ENCODE results near the gene PARD3B.

PARD3B gene

DNA sequence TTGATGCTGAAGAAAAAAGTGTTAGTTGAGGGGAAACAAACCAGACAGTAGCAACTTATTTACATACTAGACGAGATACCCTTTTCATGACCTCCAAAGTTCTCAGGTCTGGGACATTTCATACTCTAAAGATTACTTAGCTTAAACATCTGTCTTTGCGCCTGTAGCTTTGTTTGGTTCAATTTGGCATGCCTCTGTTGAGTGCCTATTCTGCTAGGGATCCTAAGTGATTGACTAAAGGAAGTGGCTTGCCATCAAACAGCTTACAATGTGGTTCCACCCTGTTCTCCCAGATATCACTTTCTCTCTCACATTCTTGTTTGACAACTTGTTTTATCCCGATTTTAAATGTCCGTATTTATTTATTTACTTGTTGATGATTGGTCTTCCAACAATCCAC is 488.8 kb downstream of the PARD3B start:
- TF ChIP-seq JUND (IDR thresholded peaks at IDR 0.05; ENCODE audit: low read depth) = no peak
- no peak for DNase-seq (ENCODE audit: low read depth in 1 of 2, low spot score in 1 of 2)
- in situ Hi-C loops (cut with HindIII; ENCODE audit: low pct_unique_long_range_greater_than_20kb, low sequenced_read_pairs) = no loop called here

DNA sequence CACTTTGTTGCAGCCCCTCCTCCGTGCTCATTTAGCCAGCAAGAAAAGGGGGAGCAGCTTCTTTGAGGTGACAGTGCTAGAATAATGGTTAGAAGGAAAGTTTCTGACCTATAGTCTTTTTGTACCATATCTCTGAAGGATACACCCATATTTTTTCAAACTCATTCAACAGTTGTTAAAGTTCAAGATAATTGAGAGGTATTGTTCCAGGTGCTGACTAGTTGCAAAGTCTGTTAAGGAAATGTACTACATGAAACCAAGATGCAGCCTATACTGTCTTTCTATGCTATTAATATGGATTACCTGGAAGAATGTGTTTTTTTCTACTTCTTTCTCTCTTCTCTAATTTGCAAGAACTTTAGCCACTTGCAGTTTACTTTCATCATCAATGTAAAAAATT is 495.0 kb downstream of the PARD3B start:
- DNase-seq (ENCODE audit: low read depth in 1 of 2, low spot score in 1 of 2) = no peak
- in situ Hi-C loops (cut with HindIII; ENCODE audit: low pct_unique_long_range_greater_than_20kb, low sequenced_read_pairs) = no loop called here
- TF ChIP-seq JUND (IDR thresholded peaks at IDR 0.05; ENCODE audit: low read depth) = no peak

DNA sequence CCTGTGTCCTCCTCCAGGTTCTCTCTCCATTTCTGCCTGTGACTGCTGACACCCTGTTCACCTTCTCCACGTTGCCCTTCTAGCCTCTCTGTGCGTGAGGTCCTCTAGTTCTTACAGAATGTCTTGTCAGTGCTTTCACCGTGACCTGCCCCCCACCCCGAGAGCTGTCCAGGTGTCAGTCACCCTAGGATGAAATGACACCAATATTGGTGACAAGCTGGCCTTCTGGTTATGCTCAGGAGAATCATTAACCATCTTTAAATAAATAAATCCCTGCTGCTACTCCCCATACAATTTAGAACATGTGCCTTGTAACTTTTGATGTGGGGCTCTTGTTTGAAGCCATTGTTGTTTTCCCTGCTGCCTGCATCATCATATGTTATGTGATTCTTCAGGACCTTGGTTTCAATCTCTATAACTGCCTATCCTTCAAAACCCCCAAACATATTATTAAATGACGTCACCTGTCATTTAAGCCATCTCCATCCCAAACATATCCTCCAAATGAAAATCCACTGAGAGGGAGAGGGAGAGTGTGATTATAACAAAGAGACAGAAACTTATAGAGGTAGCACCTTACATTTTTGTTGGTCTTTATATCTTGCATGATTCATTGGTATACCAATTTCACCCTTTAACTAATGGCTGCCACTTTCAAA is 496.3 kb downstream of the PARD3B start:
- no peak for DNase-seq (ENCODE audit: low read depth in 1 of 2, low spot score in 1 of 2)
- no peak for TF ChIP-seq JUND (IDR thresholded peaks at IDR 0.05; ENCODE audit: low read depth)
- in situ Hi-C loops (cut with HindIII; ENCODE audit: low pct_unique_long_range_greater_than_20kb, low sequenced_read_pairs) = no loop called here

DNA sequence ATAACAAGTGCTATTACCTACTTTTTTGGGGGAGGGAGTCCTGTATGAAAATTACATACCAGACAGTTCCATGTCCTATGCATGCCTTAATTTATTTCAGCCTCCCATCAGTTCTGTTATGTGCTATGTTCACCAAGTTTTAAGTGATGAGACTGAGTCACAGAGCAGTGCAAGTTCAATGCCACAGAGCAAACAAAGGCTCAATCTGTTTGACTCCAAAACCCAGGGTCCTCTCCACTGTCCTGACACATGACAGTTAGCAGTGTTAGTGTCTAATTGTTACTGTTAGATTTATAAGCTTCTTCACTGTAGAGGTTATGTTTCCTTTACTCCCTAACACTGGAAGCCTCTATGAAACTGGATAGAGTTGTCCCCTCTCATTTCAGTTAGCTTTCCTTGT is 498.0 kb downstream of the PARD3B start:
- TF ChIP-seq JUND (IDR thresholded peaks at IDR 0.05; ENCODE audit: low read depth) = no peak
- in situ Hi-C loops (cut with HindIII; ENCODE audit: low pct_unique_long_range_greater_than_20kb, low sequenced_read_pairs) = no loop called here
- no peak for DNase-seq (ENCODE audit: low read depth in 1 of 2, low spot score in 1 of 2)

DNA sequence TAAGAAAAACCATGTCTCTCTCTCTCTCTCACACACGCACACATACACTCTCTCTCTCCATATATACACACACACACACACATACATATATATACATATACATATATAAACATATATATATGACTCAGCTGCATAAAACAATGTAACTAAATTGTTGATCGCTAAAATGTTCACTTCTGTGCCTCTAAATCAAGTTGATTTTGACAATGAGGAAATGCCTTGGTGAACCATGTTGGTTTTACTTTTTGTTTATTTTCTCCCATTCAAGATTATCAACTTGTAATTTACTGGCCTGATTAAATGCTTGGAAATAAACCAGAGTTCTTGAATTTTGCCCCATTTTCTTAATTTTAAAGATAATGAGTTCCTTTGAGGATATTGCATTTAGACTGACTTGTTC is 500.4 kb downstream of the PARD3B start:
- in situ Hi-C loops (cut with HindIII; ENCODE audit: low pct_unique_long_range_greater_than_20kb, low sequenced_read_pairs) = no loop called here
- DNase-seq (ENCODE audit: low read depth in 1 of 2, low spot score in 1 of 2) = no peak
- no peak for TF ChIP-seq JUND (IDR thresholded peaks at IDR 0.05; ENCODE audit: low read depth)

DNA sequence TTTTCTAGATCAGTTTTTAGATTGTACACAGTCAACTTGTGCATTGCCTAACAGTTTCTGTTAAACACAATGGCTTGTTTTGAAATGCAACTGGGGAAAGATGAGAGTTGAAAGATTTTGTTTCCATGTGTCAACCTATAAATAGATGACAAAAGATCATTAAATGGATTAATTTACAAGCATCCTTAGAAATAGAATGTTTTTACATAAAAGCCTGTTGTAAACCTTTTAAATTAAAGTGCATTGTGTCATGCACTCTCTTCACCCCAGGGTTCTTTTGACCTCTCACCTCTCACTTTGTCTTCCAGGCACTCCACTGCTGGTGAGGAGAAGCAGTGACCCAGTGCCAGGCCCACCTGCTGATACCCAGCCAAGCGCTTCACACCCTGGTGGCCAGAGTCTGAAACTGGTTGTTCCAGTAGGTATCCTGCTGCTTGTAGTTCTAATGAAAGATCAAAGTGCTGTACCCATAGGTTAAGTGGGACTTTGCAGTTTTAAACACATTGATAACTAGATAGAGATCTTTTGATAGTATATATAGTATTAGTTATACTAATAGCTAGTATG is 502.1 kb downstream of the PARD3B start:
- in situ Hi-C loops (cut with HindIII; ENCODE audit: low pct_unique_long_range_greater_than_20kb, low sequenced_read_pairs) = no loop called here
- no peak for TF ChIP-seq JUND (IDR thresholded peaks at IDR 0.05; ENCODE audit: low read depth)
- DNase-seq (ENCODE audit: low read depth in 1 of 2, low spot score in 1 of 2) = no peak

DNA sequence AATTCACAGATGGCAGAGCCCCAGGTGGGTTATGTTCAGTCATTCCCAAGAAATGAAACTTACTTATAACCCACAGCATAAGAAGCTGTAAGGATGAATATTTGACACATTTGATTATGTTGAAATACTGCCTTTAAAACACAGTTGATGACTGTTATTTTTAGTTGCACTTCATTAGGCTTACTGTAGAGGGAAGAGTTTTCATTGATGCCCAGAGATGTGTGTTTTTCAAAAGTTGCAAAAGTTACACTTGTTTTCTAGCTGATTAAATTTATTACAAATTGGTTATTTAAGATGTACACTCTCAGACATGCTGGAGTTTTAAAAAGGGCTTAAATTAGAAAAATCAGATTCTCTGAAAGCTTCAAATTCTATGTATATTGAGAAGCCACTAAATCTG is 506.1 kb downstream of the PARD3B start:
- in situ Hi-C loops (cut with HindIII; ENCODE audit: low pct_unique_long_range_greater_than_20kb, low sequenced_read_pairs) = no loop called here
- TF ChIP-seq JUND (IDR thresholded peaks at IDR 0.05; ENCODE audit: low read depth) = no peak
- no peak for DNase-seq (ENCODE audit: low read depth in 1 of 2, low spot score in 1 of 2)

DNA sequence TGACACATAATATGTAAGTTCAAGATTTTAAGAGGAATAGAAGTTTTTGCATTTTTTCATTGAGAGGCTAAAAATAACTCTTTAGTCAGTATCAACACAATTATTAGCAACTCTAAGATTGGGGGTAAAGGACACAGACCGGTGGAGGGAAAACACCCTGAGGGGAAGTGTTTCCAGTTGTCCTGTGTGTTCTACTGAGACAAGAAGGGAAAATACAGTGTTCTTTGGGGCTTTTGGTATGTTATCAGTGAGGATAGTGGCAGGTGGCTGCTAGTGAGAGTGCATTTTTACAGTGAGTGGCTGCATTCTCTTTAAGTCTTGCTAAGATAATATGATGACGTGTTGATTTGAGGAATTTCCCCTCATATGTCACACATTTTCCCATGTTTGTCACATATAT is 507.5 kb downstream of the PARD3B start:
- in situ Hi-C loops (cut with HindIII; ENCODE audit: low pct_unique_long_range_greater_than_20kb, low sequenced_read_pairs) = no loop called here
- TF ChIP-seq JUND (IDR thresholded peaks at IDR 0.05; ENCODE audit: low read depth) = no peak
- DNase-seq (ENCODE audit: low read depth in 1 of 2, low spot score in 1 of 2) = no peak

DNA sequence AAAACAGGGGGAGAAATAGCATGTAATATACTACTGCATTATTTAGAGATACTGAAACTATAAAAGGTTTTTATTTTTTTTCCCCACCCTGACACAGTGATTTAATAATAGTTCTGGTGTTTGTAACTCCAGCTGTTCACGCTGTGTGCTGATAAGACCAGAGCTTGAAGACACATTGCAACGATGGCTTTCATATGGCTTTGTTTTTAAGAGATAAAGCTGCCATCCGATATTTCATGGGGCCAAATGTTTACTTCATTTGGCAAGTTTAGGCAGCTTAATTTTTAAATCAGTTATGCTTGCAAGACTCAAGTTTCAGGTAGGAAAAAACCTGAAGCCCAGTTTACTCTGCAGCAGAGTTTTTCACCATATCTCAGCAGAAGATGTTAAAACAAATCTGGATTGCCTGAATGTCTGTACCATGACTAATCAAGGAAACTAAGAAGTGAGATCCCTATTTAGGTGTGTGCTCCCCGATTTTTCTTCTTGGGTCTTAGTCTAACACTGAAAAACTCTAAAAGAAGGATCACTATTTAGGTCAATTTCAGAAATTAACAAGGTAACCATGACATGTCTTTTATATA is 508.6 kb downstream of the PARD3B start:
- TF ChIP-seq JUND (IDR thresholded peaks at IDR 0.05; ENCODE audit: low read depth) = no peak
- DNase-seq (ENCODE audit: low read depth in 1 of 2, low spot score in 1 of 2) = no peak
- in situ Hi-C loops (cut with HindIII; ENCODE audit: low pct_unique_long_range_greater_than_20kb, low sequenced_read_pairs) = no loop called here

DNA sequence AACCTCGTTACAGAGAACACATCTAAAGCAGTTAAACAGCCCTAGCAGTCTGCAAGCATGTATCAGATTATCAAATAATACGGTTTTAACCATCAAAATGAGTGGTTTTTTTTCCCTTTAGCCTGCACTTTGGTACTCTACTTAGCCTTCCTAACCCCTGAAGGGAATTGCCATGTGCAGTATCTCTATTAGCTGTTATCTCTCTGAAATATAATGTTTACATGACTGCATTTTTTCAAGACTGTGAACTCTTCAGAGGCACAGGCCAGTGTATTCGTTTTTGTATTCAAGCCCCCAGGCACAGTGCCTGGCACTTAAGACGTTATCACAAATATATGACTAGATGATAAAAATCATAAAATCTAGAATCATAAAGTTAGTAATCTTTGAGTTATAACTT is 509.5 kb downstream of the PARD3B start:
- in situ Hi-C loops (cut with HindIII; ENCODE audit: low pct_unique_long_range_greater_than_20kb, low sequenced_read_pairs) = no loop called here
- no peak for TF ChIP-seq JUND (IDR thresholded peaks at IDR 0.05; ENCODE audit: low read depth)
- no peak for DNase-seq (ENCODE audit: low read depth in 1 of 2, low spot score in 1 of 2)

DNA sequence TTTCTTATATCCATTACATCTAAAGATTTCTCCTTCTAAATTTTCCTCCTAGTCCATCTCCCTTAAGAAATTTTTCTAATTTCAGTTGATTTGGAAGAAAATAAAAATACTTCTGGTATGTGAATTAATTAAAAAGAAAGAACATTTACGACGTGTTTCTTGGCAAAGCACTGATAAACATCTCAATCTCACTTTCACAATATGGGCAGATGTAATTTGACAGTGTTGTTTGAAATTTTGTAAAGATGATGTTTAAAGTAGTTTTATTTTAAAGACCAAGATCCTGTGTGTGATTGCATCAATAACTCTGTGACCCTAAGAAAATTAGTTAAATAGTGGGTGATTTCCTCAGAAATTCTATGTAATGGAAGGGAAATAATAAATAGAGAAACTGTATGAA is 510.0 kb downstream of the PARD3B start:
- in situ Hi-C loops (cut with HindIII; ENCODE audit: low pct_unique_long_range_greater_than_20kb, low sequenced_read_pairs) = no loop called here
- DNase-seq (ENCODE audit: low read depth in 1 of 2, low spot score in 1 of 2) = no peak
- TF ChIP-seq JUND (IDR thresholded peaks at IDR 0.05; ENCODE audit: low read depth) = no peak

DNA sequence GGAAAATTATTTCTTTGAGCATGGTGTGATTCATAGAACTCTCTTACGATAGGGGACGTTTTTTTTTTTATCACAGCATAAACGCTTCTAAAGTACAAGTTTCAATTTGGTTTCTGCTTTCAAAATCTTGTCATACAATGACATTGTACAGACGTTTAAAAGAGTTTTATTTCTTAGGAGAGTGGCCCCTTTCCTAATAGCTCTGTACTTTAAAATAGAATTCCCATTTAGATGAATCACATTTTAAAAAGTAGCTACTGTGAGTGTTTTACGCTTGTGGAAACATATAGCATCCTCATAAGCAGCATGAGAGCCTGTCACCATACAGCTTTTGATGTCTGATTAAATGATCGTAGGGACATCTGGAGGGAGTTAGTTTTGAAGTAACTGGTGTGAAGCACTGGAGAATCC is 510.9 kb downstream of the PARD3B start:
- TF ChIP-seq JUND (IDR thresholded peaks at IDR 0.05; ENCODE audit: low read depth) = no peak
- in situ Hi-C loops (cut with HindIII; ENCODE audit: low pct_unique_long_range_greater_than_20kb, low sequenced_read_pairs) = no loop called here
- DNase-seq (ENCODE audit: low read depth in 1 of 2, low spot score in 1 of 2) = no peak

DNA sequence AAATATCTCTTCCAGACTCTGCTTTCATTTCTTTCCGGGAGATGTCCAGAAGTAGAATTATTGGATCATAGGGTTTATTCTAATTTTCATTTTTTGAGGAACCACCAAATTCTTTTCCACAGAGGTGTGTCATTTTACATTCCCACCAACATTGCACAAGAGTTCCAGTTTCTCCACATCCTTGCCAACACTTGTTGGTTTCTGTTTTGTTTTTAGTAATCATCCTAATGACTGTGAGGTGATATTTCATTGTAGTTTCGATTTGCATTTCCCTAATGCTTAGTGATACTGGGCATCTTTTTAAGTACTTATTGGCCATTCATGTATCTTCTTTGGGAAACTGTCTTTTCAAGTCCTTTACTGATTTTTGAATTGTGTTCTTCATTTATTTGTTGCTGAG is 513.1 kb downstream of the PARD3B start:
- DNase-seq (ENCODE audit: low read depth in 1 of 2, low spot score in 1 of 2) = no peak
- in situ Hi-C loops (cut with HindIII; ENCODE audit: low pct_unique_long_range_greater_than_20kb, low sequenced_read_pairs) = no loop called here
- TF ChIP-seq JUND (IDR thresholded peaks at IDR 0.05; ENCODE audit: low read depth) = no peak

DNA sequence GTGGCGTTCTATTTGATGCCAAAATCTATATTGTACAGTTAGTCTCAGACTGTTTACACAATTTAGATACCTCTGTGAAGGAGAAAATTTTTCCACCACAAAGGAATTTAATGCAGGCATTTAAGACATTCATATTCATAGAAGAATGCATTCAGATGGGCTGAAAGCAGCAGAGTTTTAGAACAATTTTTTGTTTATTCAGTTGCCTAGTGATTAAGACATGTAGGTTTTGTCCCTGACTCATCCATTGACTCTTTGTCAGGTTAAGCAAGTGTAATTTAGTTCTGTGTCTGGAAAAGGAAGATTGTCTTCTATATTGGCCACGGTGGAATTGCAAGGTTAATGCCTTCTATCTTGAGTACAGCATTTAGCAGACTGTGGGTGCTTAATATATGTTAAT is 515.0 kb downstream of the PARD3B start:
- in situ Hi-C loops (cut with HindIII; ENCODE audit: low pct_unique_long_range_greater_than_20kb, low sequenced_read_pairs) = no loop called here
- no peak for TF ChIP-seq JUND (IDR thresholded peaks at IDR 0.05; ENCODE audit: low read depth)
- no peak for DNase-seq (ENCODE audit: low read depth in 1 of 2, low spot score in 1 of 2)
